ENCODE measurements around the gene SNAPC2. TPM values are rescaled to one million over a fixed set of nuclear protein-coding genes. Genes with fewer than 3 reads are reported as not detected.

SNAPC2 gene
- total and polyA plus RNA-seq, 2 of the 13 experiments (the other 11 are each of a cell fraction or from before 2014, with no cell fraction given) = 10.2 to 12.7 TPM

DNA sequence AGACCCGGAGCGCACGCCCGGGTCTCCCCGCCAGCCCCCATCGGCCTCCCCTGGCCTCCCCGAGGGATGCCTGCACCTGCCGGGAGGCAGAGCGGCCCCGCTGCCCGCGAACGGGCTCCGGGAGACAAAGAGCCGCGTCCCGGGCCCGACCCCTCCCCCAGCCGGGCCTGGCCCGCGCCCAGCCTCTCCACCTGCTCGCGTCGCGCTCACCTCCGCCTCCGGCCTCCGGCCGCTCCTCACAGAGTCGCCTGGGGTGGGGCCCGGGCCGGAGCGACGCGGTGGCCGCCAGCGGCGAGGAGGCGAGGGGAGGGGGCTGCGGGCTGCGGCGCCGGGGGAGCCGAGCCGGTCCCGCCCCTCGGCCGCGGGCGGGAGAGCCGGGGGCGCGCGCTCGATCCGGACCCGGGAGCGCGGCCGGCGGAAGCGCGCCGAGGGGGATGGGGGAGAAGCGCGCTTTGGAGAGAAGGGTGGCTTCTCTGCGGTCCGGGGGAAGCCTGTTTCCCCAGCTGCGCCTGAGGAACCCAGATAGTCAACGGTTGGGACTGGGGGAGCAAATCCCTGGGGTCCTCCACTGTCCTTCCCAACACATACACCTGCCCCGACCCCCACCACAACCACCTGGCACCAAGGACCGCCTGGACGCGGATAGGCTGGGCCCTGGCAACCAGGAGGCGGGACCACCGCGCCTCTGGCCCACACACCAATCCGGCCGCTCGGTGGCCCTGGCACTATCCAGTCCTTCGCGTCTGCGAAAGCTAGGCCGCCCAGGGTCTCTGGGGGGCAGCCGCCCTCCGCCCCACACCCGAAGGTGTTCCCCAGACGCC lies 45.9 kb upstream of the SNAPC2 start, which contains the start of gene PRR36 (continued):
- 0 out of 2 replicates have a peak, but pooled peaks have one; percentile 72 for TF ChIP-seq ZBTB3 (CRISPR knock-in tag; IDR thresholded peaks at IDR 0.05; ENCODE audit: borderline replicate concordance, low read depth)
- TF ChIP-seq, protein P1, sequence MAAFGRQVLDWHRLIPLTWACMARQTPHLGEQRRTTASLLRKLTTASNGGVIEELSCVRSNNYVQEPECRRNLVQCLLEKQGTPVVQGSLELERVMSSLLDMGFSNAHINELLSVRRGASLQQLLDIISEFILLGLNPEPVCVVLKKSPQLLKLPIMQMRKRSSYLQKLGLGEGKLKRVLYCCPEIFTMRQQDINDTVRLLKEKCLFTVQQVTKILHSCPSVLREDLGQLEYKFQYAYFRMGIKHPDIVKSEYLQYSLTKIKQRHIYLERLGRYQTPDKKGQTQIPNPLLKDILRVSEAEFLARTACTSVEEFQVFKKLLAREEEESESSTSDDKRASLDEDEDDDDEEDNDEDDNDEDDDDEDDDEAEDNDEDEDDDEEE (CRISPR knock-in tag; IDR thresholded peaks at IDR 0.05) = peak; percentile 46; the same call in 1 of the 2 replicates
- TF ChIP-seq, protein P2, sequence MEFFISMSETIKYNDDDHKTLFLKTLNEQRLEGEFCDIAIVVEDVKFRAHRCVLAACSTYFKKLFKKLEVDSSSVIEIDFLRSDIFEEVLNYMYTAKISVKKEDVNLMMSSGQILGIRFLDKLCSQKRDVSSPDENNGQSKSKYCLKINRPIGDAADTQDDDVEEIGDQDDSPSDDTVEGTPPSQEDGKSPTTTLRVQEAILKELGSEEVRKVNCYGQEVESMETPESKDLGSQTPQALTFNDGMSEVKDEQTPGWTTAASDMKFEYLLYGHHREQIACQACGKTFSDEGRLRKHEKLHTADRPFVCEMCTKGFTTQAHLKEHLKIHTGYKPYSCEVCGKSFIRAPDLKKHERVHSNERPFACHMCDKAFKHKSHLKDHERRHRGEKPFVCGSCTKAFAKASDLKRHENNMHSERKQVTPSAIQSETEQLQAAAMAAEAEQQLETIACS (CRISPR knock-in tag; IDR thresholded peaks at IDR 0.05) = peak; percentile 83
- TF ChIP-seq ZNF543 (CRISPR knock-in tag; IDR thresholded peaks at IDR 0.05) = no peak
- TF ChIP-seq NR3C1 (CRISPR knock-in tag; IDR thresholded peaks at IDR 0.05) = no peak
- TF ChIP-seq RFX3 (CRISPR knock-in tag; IDR thresholded peaks at IDR 0.05) = peak; percentile 79
- TF ChIP-seq REL (CRISPR knock-in tag; conservative IDR thresholded peaks at IDR 0.05) = 0 out of 2 replicates have a peak, but pooled peaks have one; percentile 66
- TF ChIP-seq NFYB (CRISPR knock-in tag; IDR thresholded peaks at IDR 0.05) = peak; percentile 85
- TF ChIP-seq ZNF850 (CRISPR knock-in tag; conservative IDR thresholded peaks at IDR 0.05) = no peak
- TF ChIP-seq ZNF451 (CRISPR knock-in tag; IDR thresholded peaks at IDR 0.05) = no peak
- TF ChIP-seq, protein P3, sequence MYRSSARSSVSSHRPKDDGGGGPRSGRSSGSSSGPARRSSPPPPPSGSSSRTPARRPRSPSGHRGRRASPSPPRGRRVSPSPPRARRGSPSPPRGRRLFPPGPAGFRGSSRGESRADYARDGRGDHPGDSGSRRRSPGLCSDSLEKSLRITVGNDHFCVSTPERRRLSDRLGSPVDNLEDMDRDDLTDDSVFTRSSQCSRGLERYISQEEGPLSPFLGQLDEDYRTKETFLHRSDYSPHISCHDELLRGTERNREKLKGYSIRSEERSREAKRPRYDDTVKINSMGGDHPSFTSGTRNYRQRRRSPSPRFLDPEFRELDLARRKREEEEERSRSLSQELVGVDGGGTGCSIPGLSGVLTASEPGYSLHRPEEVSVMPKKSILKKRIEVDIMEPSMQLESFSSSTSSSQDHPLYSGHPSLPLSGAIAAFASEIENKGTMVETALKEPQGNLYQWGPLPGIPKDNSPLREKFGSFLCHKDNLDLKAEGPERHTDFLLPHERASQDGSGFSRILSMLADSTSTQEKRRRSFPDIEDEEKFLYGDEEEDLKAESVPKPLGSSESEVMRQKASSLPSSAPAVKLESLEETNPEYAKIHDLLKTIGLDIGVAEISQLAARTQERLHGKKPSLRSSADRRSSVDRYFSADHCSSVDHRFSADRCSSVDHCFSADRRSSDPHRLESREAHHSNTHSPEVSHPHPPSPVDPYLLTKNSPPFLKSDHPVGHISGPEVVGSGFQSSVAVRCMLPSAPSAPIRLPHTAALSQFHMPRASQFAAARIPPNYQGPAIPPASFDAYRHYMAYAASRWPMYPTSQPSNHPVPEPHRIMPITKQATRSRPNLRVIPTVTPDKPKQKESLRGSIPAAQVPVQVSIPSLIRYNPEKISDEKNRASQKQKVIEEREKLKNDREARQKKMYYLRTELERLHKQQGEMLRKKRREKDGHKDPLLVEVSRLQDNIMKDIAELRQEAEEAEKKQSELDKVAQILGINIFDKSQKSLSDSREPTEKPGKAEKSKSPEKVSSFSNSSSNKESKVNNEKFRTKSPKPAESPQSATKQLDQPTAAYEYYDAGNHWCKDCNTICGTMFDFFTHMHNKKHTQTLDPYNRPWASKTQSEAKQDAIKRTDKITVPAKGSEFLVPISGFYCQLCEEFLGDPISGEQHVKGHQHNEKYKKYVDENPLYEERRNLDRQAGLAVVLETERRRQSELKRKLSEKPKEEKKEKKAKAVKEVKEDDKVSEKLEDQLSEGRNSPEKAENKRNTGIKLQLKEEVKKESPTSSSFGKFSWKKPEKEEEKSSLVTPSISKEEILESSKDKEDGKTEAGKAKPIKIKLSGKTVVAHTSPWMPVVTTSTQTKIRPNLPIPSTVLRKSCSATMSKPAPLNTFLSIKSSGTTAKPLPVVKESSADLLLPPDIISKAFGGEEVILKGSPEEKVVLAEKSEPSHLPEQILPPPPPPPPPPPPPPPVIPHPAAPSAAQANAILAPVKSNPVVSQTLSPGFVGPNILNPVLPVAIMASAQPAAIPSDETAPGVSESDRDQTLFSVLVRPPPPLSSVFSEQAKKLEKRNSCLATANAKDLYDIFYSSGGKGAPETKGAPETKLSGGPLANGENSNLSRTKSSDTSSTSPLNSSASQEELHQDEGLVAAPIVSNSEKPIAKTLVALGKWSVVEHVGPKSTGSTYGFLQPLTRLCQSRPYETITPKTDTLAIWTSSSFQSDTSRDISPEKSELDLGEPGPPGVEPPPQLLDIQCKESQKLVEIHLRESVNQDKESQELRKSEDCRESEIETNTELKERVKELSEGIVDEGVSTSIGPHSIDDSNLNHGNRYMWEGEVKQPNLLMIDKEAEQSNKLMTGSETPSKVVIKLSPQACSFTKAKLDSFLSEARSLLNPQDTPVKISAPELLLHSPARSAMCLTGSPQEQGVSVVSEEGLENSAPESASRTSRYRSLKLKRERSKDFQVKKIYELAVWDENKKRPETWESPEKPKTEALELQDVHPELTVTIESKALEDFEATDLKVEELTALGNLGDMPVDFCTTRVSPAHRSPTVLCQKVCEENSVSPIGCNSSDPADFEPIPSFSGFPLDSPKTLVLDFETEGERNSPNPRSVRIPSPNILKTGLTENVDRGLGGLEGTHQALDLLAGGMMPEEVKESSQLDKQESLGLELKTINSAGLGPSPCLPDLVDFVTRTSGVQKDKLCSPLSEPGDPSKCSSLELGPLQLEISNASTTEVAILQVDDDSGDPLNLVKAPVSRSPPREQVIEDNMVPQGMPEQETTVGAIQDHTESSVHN (CRISPR knock-in tag; IDR thresholded peaks at IDR 0.05) = no peak
- no peak for TF ChIP-seq ZNF235 (CRISPR knock-in tag; IDR thresholded peaks at IDR 0.05; ENCODE audit: borderline replicate concordance)
- no peak for TF ChIP-seq NFKBIZ (CRISPR knock-in tag; IDR thresholded peaks at IDR 0.05)
- no peak for TF ChIP-seq ZNF253 (CRISPR knock-in tag; IDR thresholded peaks at IDR 0.05; ENCODE audit: borderline replicate concordance)
- TF ChIP-seq, protein P4, sequence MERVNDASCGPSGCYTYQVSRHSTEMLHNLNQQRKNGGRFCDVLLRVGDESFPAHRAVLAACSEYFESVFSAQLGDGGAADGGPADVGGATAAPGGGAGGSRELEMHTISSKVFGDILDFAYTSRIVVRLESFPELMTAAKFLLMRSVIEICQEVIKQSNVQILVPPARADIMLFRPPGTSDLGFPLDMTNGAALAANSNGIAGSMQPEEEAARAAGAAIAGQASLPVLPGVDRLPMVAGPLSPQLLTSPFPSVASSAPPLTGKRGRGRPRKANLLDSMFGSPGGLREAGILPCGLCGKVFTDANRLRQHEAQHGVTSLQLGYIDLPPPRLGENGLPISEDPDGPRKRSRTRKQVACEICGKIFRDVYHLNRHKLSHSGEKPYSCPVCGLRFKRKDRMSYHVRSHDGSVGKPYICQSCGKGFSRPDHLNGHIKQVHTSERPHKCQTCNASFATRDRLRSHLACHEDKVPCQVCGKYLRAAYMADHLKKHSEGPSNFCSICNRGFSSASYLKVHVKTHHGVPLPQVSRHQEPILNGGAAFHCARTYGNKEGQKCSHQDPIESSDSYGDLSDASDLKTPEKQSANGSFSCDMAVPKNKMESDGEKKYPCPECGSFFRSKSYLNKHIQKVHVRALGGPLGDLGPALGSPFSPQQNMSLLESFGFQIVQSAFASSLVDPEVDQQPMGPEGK (CRISPR knock-in tag; IDR thresholded peaks at IDR 0.05) = peak; percentile 28; the same call in 1 of the 2 replicates
- no peak for TF ChIP-seq ZNF773 (CRISPR knock-in tag; IDR thresholded peaks at IDR 0.05; ENCODE audit: borderline replicate concordance)
